Measurements from ENCODE around the gene NFIB. TPM values are rescaled to one million over a fixed set of nuclear protein-coding genes. Genes with fewer than 3 reads are reported as not detected.

The NFIB gene
- total RNA-seq, 2 experiments from 2014 or later, result not detected

DNA sequence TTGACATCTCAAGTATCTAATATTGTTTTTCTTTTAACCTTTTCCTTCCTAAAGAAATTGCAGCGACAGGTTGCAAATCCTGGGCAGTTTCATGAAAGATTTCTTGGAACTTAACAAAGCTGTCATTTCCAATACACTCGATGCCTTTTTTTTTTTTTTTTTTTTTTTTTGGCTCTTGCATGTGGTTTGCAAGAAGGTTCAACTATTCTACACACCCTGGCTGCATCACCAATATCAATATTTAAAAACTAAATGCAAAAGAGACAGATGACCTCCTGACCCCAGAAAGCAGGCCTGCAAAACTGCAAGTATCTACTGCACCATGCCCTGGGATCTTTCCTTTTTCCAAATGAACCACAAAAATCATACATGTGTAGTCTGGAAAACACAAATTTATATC is 4.4 kb upstream of the NFIB start:
- Mint-ChIP-seq H3K27me3 (peaks cover 63% of the 10 kb centered on the region), H3K27ac (no peak overlapping the region), H3K36me3 (ENCODE audit: low read depth) (peaks cover 3% of the 10 kb centered on the region), H3K4me3 (no peak overlapping the region), H3K4me1 (ENCODE audit: low read depth) (peaks cover 40% of the 10 kb centered on the region), H3K9me3 (no peaks in the 10 kb centered on the region)
- intact Hi-C loops (cut with micrococcal nuclease), result no loop called here
- DNase-seq (no peak), ATAC-seq (no peak)
- TF ChIP-seq, protein P1, sequence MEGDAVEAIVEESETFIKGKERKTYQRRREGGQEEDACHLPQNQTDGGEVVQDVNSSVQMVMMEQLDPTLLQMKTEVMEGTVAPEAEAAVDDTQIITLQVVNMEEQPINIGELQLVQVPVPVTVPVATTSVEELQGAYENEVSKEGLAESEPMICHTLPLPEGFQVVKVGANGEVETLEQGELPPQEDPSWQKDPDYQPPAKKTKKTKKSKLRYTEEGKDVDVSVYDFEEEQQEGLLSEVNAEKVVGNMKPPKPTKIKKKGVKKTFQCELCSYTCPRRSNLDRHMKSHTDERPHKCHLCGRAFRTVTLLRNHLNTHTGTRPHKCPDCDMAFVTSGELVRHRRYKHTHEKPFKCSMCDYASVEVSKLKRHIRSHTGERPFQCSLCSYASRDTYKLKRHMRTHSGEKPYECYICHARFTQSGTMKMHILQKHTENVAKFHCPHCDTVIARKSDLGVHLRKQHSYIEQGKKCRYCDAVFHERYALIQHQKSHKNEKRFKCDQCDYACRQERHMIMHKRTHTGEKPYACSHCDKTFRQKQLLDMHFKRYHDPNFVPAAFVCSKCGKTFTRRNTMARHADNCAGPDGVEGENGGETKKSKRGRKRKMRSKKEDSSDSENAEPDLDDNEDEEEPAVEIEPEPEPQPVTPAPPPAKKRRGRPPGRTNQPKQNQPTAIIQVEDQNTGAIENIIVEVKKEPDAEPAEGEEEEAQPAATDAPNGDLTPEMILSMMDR (IDR thresholded peaks at IDR 0.05), result no peak
- CTCF ChIA-PET, result interaction anchor here (1.1 to 1.5 kb wide), 2 partner anchors 13 to 15 kb away, joined by 3 read pairs; no protein-coding TSS in a partner anchor
- POLR2A ChIA-PET, result no interaction called here

DNA sequence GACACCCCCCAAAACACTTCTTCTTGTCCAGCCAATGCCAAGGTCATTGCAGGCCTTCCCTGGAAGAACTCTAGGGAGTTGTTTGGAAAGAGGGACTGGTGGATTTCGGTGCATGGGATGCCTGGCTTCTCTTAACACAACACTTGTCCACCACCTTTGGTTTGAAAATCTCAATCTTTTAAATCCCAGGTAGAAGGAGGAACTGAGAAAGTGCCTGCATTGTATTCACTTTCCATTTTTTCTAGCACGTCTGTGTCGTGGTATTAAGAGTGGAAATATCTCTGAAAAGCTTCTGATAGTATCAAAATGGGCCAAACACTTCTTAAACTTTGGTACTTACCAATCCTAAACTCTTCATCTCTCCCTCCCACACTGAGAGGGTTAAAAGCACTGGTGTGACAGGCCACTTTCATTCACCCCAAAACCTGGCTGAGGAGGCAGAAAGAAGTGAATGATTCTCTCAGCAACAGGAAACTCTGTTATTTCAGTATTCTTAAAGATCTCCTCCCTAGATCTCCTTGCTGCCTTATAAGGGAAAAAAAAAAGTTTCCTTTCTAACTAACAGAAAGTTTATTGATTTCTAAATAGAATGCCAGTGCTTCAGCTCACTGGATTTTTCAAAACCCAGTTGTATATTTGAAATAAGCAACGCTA is 3.9 kb upstream of the NFIB start:
- peaks cover 61% of the 10 kb centered on the region for H3K27me3 Mint-ChIP-seq
- H3K9me3 Mint-ChIP-seq, result no peaks in the 10 kb centered on the region
- no peak for DNase-seq
- CTCF ChIA-PET, result interaction anchor here (1.5 kb wide), 1 partner anchor 12 kb away, joined by 3 read pairs; no protein-coding TSS in a partner anchor
- TF ChIP-seq, protein P1 (IDR thresholded peaks at IDR 0.05), result no peak
- peaks cover 36% of the 10 kb centered on the region for H3K4me1 Mint-ChIP-seq (ENCODE audit: low read depth)
- H3K36me3 Mint-ChIP-seq (ENCODE audit: low read depth), result peaks cover 5% of the 10 kb centered on the region
- H3K27ac Mint-ChIP-seq, result no peak overlapping the region
- no peak for ATAC-seq
- intact Hi-C loops (cut with micrococcal nuclease), result no loop called here
- H3K4me3 Mint-ChIP-seq, result no peak overlapping the region
- POLR2A ChIA-PET, result no interaction called here

DNA sequence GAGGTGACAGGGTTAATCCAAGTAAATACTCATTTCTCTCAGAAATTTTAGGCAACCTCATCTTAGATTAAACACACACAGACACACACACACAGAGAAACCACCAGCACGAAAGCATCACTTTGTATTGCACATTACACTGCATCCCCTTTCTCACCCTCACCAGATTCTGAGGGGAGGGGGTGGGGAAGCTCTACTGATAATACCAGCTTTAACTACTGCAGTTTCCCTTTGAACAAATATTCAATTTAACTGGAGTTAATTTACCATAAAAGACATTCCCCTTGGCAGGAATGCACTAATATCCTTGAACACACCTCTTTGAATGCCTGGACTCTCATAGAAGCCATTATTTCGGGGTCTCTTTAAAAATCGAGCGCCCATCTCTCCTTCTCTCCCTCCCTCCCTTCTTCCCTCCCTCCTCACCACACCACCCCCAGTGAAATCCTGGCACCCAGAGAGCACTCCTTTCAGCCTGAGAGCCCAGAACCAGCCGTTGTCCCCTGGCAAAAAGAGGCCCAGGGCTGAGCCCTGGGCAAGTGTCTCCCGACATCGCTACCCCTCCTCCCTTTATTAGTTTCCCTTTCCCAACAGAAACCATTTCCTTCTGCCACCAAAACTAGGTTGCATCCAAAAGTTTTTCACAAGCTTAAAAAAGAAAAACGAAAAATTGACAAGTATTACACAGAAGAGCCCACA is 2.8 kb upstream of the NFIB start:
- TF ChIP-seq, protein P1 (IDR thresholded peaks at IDR 0.05), result no peak
- DNase-seq, result no peak
- Mint-ChIP-seq H3K4me3 (no peak overlapping the region), H3K4me1 (ENCODE audit: low read depth) (peaks cover 34% of the 10 kb centered on the region), H3K9me3 (no peaks in the 10 kb centered on the region), H3K36me3 (ENCODE audit: low read depth) (peaks cover 5% of the 10 kb centered on the region), H3K27ac (no peak overlapping the region), H3K27me3 (peaks cover 64% of the 10 kb centered on the region)
- ChIA-PET CTCF (no interaction called here), POLR2A (no interaction called here)
- intact Hi-C loops (cut with micrococcal nuclease), result no loop called here
- no peak for ATAC-seq

DNA sequence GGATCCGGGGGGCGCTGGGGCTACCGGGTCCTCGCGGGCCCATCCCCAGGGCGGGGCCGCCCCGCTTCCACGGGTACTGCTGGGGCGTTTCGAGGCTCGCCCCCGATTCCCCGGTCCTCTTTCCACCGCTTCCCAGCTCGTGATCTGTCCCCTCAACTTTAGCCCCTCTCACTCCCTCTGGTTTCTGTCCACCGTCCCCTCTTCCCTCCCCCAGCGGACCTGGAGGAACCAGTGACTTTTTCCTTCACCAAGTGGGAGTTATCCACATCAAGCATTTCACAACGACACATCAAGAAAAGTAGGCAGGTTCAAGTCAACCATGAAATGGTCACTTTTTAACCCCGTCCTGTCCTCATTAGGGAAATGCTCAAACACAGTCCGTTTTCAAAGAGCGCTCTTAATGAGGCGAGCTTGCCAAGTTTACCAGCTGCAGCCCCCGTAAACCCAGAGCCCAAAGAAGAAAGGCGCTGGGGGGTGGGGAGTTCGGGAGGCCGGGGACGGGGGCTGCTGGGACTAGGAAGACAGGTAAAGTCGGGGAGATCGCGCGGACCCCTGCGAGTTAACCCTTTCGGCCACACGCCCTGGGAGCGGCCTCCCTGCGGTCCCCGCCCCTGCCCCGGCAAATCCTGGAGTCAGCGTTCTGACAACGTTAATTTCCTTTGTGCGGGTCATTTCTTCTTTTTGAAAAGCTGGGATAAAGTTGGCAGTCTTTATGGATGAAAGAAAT is 2.1 kb upstream of the NFIB start:
- CTCF ChIA-PET, result no interaction called here
- no peak overlapping the region for H3K27ac Mint-ChIP-seq

More for the DNA sequence above, 2.1 kb upstream of the NFIB start:
- ATAC-seq, result no peak
- peaks cover 58% of the 10 kb centered on the region for H3K27me3 Mint-ChIP-seq
- intact Hi-C loops (cut with micrococcal nuclease), result no loop called here
- no peak for DNase-seq
- H3K4me1 Mint-ChIP-seq (ENCODE audit: low read depth), result peaks cover 29% of the 10 kb centered on the region
- TF ChIP-seq, protein P1 (IDR thresholded peaks at IDR 0.05), result no peak
- H3K9me3 Mint-ChIP-seq, result no peaks in the 10 kb centered on the region
- POLR2A ChIA-PET, result no interaction called here
- H3K36me3 Mint-ChIP-seq (ENCODE audit: low read depth), result peaks cover 5% of the 10 kb centered on the region
- H3K4me3 Mint-ChIP-seq, result peak overlapping the region; percentile 69
